K562 (cell line): ENCODE data around the gene DYNC2LI1. TPM values are rescaled to one million over a fixed set of nuclear protein-coding genes. Genes with fewer than 3 reads are reported as not detected.

Source experiments
- ATAC-seq: fragments of 200-7000 bp; cut with Tn5 transposase; 3 replicates; pipeline ENCODE4 v1.9.1; 2020; ENCODE audit warnings: moderate library complexity
- BruUV-seq: library from RNA; stranded (reverse); fragments of 400-500 nt; replicated peaks from 2 replicates; lab custom pipeline; 2021; lab: Mats Ljungman, UMichigan
- CTCF ChIA-PET: fragments of 300-600 bp; formaldehyde crosslinking; extraction: SDS; loops from one replicate; lab custom pipeline; 2021; ENCODE audit warnings: low intra/inter-chr PET ratio; lab: Yijun Ruan, JAX
- POLR2A ChIA-PET: fragments of 300-600, 350-650 bp; sonication (Branson Sonifier 250); formaldehyde crosslinking; extraction: SDS; loops from one replicate; lab custom pipeline; 2021; ENCODE audit warnings: antibody characterized with exemption, inconsistent platforms; lab: Yijun Ruan, JAX
- DNase-seq, 4 experiments: peaks; one replicate each; pipeline versions ENCODE4 v3.0.0 to v3.0.0-alpha.2; 2011 to 2018; ENCODE audit warnings: low spot score in 3 of 4, mixed read lengths in 3 of 4; ENCODE audit errors: extremely low read depth in 1 of 4
- FAIRE-seq: peaks from 2 replicates; lab custom pipeline; 2011; peaks lifted over from hg19 to GRCh38; lab: Jason Lieb, UNC
- H2AFZ ChIP-seq: 2 replicates; pipeline ENCODE4 v1.6.0; 2011; ENCODE audit warnings: low read depth, low read length, control low read depth, inconsistent platforms
- H3K27ac ChIP-seq: fragments of 200-600 bp; 3 replicates; pipeline ENCODE4 v1.8.0; 2011; ENCODE audit warnings: low read depth, mild to moderate bottlenecking, control low read depth, inconsistent platforms, low read length, moderate library complexity, mixed read lengths; ENCODE audit errors: extremely low read depth
- H3K27me3 ChIP-seq, 2 experiments: fragments of 300-600 bp in 1 of 2; 2 replicates in 1 of 2; 3 replicates in 1 of 2; pipeline versions ENCODE4 v1.6.0 to v1.8.0; 2011; ENCODE audit warnings: inconsistent platforms in 2 of 2, low read length in 2 of 2, mild to moderate bottlenecking in 1 of 2, mixed read lengths in 1 of 2, moderate library complexity in 1 of 2; ENCODE audit not compliant: control insufficient read depth in 2 of 2, insufficient read depth in 2 of 2
- H3K36me3 ChIP-seq: fragments of 300-600 bp; 3 replicates; pipeline ENCODE4 v1.8.0; 2011; ENCODE audit warnings: mild to moderate bottlenecking, low read length, inconsistent platforms; ENCODE audit not compliant: control insufficient read depth, insufficient read depth
- H3K4me1 ChIP-seq, 2 experiments: fragments of 200-600 bp in 1 of 2; replicated peaks in 1 of 2; 2 replicates in 1 of 2; 3 replicates in 1 of 2; pipeline versions ENCODE4 v1.5.1 to v1.8.0; 2011; ENCODE audit warnings: inconsistent platforms in 2 of 2, low read length in 2 of 2, mild to moderate bottlenecking in 1 of 2, mixed read lengths in 1 of 2, moderate library complexity in 1 of 2; ENCODE audit not compliant: control insufficient read depth in 2 of 2, insufficient read depth in 2 of 2
- H3K4me2 ChIP-seq: 2 replicates; pipeline ENCODE4 v1.6.1; 2011; ENCODE audit warnings: low read length, control low read depth, inconsistent platforms, mixed read lengths; ENCODE audit not compliant: insufficient read depth
- H3K4me3 ChIP-seq: fragments of 200-600 bp; sonication (generic), shearing (Covaris generic); 2 replicates; pipeline ENCODE4 v1.5.1; 2016; ENCODE audit warnings: control low read depth, inconsistent platforms
- H3K79me2 ChIP-seq: fragments of 200-600 bp; 3 replicates; pipeline ENCODE4 v1.8.0; 2011; ENCODE audit warnings: low read length, inconsistent platforms; ENCODE audit not compliant: control insufficient read depth, insufficient read depth
- H3K9ac ChIP-seq, 2 experiments: 2 replicates each; pipeline versions ENCODE4 v1.6.0 to v1.6.1; 2011; ENCODE audit warnings: low read depth in 2 of 2, low read length in 2 of 2, control low read depth in 1 of 2, inconsistent platforms in 1 of 2, mild to moderate bottlenecking in 1 of 2, mixed read lengths in 1 of 2; ENCODE audit not compliant: insufficient read depth in 1 of 2
- H3K9me1 ChIP-seq: one replicate; pipeline ENCODE4 v1.6.0; 2011; ENCODE audit warnings: inconsistent platforms, mild to moderate bottlenecking, low read length, moderate library complexity; ENCODE audit not compliant: control insufficient read depth, insufficient read depth
- H3K9me3 ChIP-seq: replicated peaks from 2 replicates; pipeline ENCODE4 v1.5.1; 2011; ENCODE audit warnings: low read depth, low read length, inconsistent platforms; ENCODE audit not compliant: control insufficient read depth, insufficient read depth
- H4K20me1 ChIP-seq: replicated peaks from 2 replicates; pipeline ENCODE4 v1.6.1; 2011; ENCODE audit warnings: low read length, inconsistent platforms, mixed read lengths; ENCODE audit not compliant: control insufficient read depth, insufficient read depth
- CEBPB ChIP-seq: fragments of 450-650 bp; IDR thresholded peaks from 2 replicates; pipeline ENCODE4 v1.6.1; 2016; ENCODE audit warnings: missing genetic modification characterization, missing compliant biosample characterization
- EGR1 ChIP-seq: fragments of 450-650 bp; conservative IDR thresholded peaks from 2 replicates; pipeline ENCODE4 v1.6.1; 2017; ENCODE audit warnings: mild to moderate bottlenecking
- FOXM1 ChIP-seq, 2 experiments: fragments of 450-650 bp in 1 of 2; sonication (generic) in 1 of 2; formaldehyde crosslinking in 1 of 2; IDR thresholded peaks; 2 replicates each; pipeline versions ENCODE4 v1.6.1 to v1.9.0; 2017 to 2022; ENCODE audit warnings: low read depth in 2 of 2, mild to moderate bottlenecking in 2 of 2, missing genetic modification reagents in 1 of 2, moderate library complexity in 1 of 2
- HDAC6 ChIP-seq: IDR thresholded peaks from 2 replicates; pipeline ENCODE4 v1.6.1; 2012; ENCODE audit warnings: low read depth, mild to moderate bottlenecking, control low read depth, inconsistent platforms, low read length, moderate library complexity
- ILF3 ChIP-seq: fragments of 450-650 bp; IDR thresholded peaks from 2 replicates; pipeline ENCODE4 v1.6.1; 2018; ENCODE audit warnings: antibody characterized with exemption, mild to moderate bottlenecking, moderate library complexity, borderline replicate concordance
- KLF16 ChIP-seq: IDR thresholded peaks from 2 replicates; pipeline ENCODE4 v1.6.1; 2016; ENCODE audit warnings: antibody characterized with exemption
- MEIS2 ChIP-seq: fragments of 450-650 bp; IDR thresholded peaks from 2 replicates; pipeline ENCODE4 v1.6.1; 2014; ENCODE audit warnings: mild to moderate bottlenecking; ENCODE audit not compliant: partially characterized antibody
- SOX6 ChIP-seq: fragments of 450-650 bp; IDR thresholded peaks from 2 replicates; pipeline ENCODE4 v1.6.1; 2014; ENCODE audit warnings: mild to moderate bottlenecking
- SRSF7 ChIP-seq: fragments of 200-400 bp; formaldehyde crosslinking; optimal IDR thresholded peaks from 2 replicates; pipeline ENCODE3; 2017; ENCODE audit warnings: mild to moderate bottlenecking, low read depth, low read length
- STAT5A ChIP-seq: IDR thresholded peaks from 2 replicates; pipeline ENCODE4 v1.6.1; 2012; ENCODE audit warnings: low read length, inconsistent platforms, borderline replicate concordance
- TBP ChIP-seq: optimal IDR thresholded peaks from 2 replicates; pipeline ENCODE3; 2011; ENCODE audit warnings: low read depth, low read length, improper control_type of control experiment
- THAP7 ChIP-seq: fragments of 250-450 bp; sonication (Bioruptor Pico); IDR thresholded peaks from 2 replicates; pipeline ENCODE4 v1.5.0; 2021
- U2AF2 ChIP-seq: fragments of 200-400 bp; formaldehyde crosslinking; optimal IDR thresholded peaks from 2 replicates; pipeline ENCODE3; 2017; ENCODE audit warnings: low read depth, mild to moderate bottlenecking, low read length
- ZNF583 ChIP-seq: fragments of 250-450 bp; sonication (Bioruptor Pico); IDR thresholded peaks from 2 replicates; pipeline ENCODE4 v1.4.0; 2020
- in situ Hi-C: fragments of 300-500 bp; cut with MboI; formaldehyde crosslinking; loops from 4 replicates; pipeline ENCODE4 v1.15.0; 2018; ENCODE audit warnings: inconsistent platforms, mixed read lengths
- intact Hi-C: fragments of 100-400 bp; cut with micrococcal nuclease; formaldehyde crosslinking; loops from 2 replicates; pipeline ENCODE4 v1.14.2; 2022
- polyA plus RNA-seq, 8 experiments: library from polyadenylated mRNA; depleted of rRNA in 4 of 8; stranded (reverse) in 5 of 8; unstranded in 3 of 8; fragments of >200 nt; fragmentation: Nextera tagmentation in 2 of 8; fragmentation: Illumina TruSeq in 1 of 8; extraction: Ambion mirVana in 2 of 8; extraction: Trizol in 1 of 8; gene quantifications; 2 replicates each; pipeline versions ENCODE4 v1.2.1 to v1.2.3, GENCODE V29; 2011 to 2014; ENCODE audit warnings: inconsistent platforms in 1 of 8, missing spikeins in 1 of 8
- total RNA-seq, 7 experiments: library from RNA; depleted of rRNA in 6 of 7; stranded (reverse); fragments of >200 nt in 6 of 7; fragmentation: Illumina TruSeq in 2 of 7; extraction: Trizol in 2 of 7; gene quantifications; 2 replicates each; pipeline versions ENCODE4 v1.2.1 to v1.2.3, GENCODE V29; 2011 to 2021; ENCODE audit warnings: low replicate concordance in 1 of 7
- TF ChIP-seq, protein P1 (sequence below): fragments of 250-450 bp; sonication (Bioruptor Pico); IDR thresholded peaks from 2 replicates; pipeline ENCODE4 v1.8.0; 2022; ENCODE audit warnings: moderate library complexity, mild to moderate bottlenecking, inconsistent platforms
- TF ChIP-seq, protein P2 (sequence below): fragments of 250-450 bp; sonication (Bioruptor Pico); IDR thresholded peaks from 2 replicates; pipeline ENCODE4 v1.9.0; 2021; ENCODE audit warnings: mild to moderate bottlenecking

The DYNC2LI1 gene
- total and polyA plus RNA-seq, 9 of the 15 experiments (the other 6 are each of a cell fraction or from before 2014, with no cell fraction given): 12.5 to 42.2 (median 25.8) TPM

DNA sequence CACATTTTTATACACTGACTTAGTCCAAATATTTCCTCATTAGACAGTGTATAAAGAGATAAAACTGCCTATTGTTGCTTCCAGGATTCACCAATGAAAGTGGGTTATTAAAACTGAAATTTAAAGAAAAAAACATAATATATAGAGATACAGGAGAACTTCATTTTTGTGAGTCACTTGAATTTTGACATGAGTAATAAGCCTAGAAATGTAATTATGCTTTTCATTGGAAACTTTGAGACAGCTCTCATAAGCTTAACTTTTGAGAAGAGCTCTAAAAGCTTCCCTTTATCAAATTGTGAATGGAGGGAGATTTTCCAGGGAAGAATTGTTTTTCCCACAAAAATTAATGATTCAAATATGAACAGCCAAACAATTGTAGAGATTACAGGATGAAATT, 14.1 kb downstream of the DYNC2LI1 start:
- H4K20me1 ChIP-seq: no peaks in the 10 kb centered on the region
- H3K4me2 ChIP-seq: no peak overlapping the region
- H3K9me1 ChIP-seq: no peaks in the 10 kb centered on the region
- no peaks in the 10 kb centered on the region for H3K36me3 ChIP-seq
- no peak overlapping the region for H3K4me3 ChIP-seq
- intact Hi-C loops (no loop called here), in situ Hi-C loops (no loop called here)
- POLR2A ChIA-PET: no interaction called here
- no peak overlapping the region for H2AFZ ChIP-seq
- no peak for ATAC-seq
- H3K79me2 ChIP-seq: no peaks in the 10 kb centered on the region
- TF ChIP-seq TBP (no peak), THAP7 (CRISPR knock-in tag) (no peak), MEIS2 (no peak), KLF16 (no peak), ZNF583 (no peak), HDAC6 (no peak), EGR1 (no peak), CEBPB (tag) (no peak), SOX6 (no peak), STAT5A (no peak), FOXM1 (IDR thresholded peaks at IDR 0.05; ENCODE audit: low read depth) (no peak), FOXM1 (CRISPR knock-in tag; IDR thresholded peaks at IDR 0.05; ENCODE audit: low read depth) (no peak), ILF3 (no peak), U2AF2 (no peak), SRSF7 (no peak)
- TF ChIP-seq, protein P1, sequence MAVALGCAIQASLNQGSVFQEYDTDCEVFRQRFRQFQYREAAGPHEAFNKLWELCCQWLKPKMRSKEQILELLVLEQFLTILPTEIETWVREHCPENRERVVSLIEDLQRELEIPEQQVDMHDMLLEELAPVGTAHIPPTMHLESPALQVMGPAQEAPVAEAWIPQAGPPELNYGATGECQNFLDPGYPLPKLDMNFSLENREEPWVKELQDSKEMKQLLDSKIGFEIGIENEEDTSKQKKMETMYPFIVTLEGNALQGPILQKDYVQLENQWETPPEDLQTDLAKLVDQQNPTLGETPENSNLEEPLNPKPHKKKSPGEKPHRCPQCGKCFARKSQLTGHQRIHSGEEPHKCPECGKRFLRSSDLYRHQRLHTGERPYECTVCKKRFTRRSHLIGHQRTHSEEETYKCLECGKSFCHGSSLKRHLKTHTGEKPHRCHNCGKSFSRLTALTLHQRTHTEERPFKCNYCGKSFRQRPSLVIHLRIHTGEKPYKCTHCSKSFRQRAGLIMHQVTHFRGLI (CRISPR knock-in tag): no peak
- TF ChIP-seq, protein P2, sequence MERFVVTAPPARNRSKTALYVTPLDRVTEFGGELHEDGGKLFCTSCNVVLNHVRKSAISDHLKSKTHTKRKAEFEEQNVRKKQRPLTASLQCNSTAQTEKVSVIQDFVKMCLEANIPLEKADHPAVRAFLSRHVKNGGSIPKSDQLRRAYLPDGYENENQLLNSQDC: no peak
- CTCF ChIA-PET: no interaction called here
- no peaks in the 10 kb centered on the region for H3K27me3 ChIP-seq
- H3K9me3 ChIP-seq: no peaks in the 10 kb centered on the region
- DNase-seq: no peak
- no TSS peak for BruUV-seq
- no peak overlapping the region for H3K27ac ChIP-seq
- no peak for FAIRE-seq
- H3K4me1 ChIP-seq: no peaks in the 10 kb centered on the region
- no peak overlapping the region for H3K9ac ChIP-seq
